ENCODE measurements around the gene PARP16.
"Not testable (repeated sequence)": the region's sequence is repeated elsewhere in the genome, so short reads cannot be mapped to it uniquely, and the experiment has no call there.

The PARP16 gene

GRCh38 chr15:65246939-65247338 lies 39.7 kb downstream of the PARP16 start:
- DNase-seq (ENCODE audit: extremely low read depth, low read depth) = no peak
- TF ChIP-seq, protein P1, sequence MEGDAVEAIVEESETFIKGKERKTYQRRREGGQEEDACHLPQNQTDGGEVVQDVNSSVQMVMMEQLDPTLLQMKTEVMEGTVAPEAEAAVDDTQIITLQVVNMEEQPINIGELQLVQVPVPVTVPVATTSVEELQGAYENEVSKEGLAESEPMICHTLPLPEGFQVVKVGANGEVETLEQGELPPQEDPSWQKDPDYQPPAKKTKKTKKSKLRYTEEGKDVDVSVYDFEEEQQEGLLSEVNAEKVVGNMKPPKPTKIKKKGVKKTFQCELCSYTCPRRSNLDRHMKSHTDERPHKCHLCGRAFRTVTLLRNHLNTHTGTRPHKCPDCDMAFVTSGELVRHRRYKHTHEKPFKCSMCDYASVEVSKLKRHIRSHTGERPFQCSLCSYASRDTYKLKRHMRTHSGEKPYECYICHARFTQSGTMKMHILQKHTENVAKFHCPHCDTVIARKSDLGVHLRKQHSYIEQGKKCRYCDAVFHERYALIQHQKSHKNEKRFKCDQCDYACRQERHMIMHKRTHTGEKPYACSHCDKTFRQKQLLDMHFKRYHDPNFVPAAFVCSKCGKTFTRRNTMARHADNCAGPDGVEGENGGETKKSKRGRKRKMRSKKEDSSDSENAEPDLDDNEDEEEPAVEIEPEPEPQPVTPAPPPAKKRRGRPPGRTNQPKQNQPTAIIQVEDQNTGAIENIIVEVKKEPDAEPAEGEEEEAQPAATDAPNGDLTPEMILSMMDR (IDR thresholded peaks at IDR 0.05; ENCODE audit: low read depth, low read length) = no peak

GRCh38 chr15:65246026-65246714 lies 40.5 kb downstream of the PARP16 start:
- DNase-seq (ENCODE audit: extremely low read depth, low read depth) = no peak
- TF ChIP-seq, protein P1 (IDR thresholded peaks at IDR 0.05; ENCODE audit: low read depth, low read length) = no peak

- no peak for DNase-seq (ENCODE audit: extremely low read depth, low read depth)
- TF ChIP-seq, protein P1 (IDR thresholded peaks at IDR 0.05; ENCODE audit: low read depth, low read length) = no peak
These were observed 41.4 kb downstream of the PARP16 start for GRCh38 chr15:65245096-65245856.

DNA sequence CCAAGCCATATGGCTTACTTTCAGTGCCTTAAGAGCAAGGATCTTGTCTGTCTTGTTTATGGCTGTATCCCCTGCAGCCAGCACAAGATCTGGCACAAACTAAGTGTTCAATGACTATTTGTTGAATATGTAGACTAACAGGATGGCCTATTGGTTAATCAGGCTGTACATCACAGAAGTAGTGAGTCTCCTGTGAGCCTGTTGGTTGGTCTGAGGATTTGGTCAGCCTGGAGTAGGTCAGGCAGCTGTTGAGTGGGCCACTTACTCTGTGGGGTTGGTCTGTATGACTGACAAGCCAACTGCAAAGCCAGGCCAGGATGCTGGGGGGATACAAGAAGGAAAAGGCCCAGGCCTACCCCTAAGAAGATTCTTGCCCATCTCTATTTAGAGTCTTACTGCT lies 42.0 kb downstream of the PARP16 start:
- no peak for DNase-seq (ENCODE audit: extremely low read depth, low read depth)
- TF ChIP-seq, protein P1 (IDR thresholded peaks at IDR 0.05; ENCODE audit: low read depth, low read length) = no peak

GRCh38 chr15:65236443-65236842 lies 50.2 kb downstream of the PARP16 start:
- not testable (repeated sequence) for DNase-seq (ENCODE audit: extremely low read depth, low read depth)

GRCh38 chr15:65233696-65234095 lies 53.0 kb downstream of the PARP16 start:
- TF ChIP-seq, protein P1 (IDR thresholded peaks at IDR 0.05; ENCODE audit: low read depth, low read length) = no peak
- DNase-seq (ENCODE audit: extremely low read depth, low read depth) = no peak

DNA sequence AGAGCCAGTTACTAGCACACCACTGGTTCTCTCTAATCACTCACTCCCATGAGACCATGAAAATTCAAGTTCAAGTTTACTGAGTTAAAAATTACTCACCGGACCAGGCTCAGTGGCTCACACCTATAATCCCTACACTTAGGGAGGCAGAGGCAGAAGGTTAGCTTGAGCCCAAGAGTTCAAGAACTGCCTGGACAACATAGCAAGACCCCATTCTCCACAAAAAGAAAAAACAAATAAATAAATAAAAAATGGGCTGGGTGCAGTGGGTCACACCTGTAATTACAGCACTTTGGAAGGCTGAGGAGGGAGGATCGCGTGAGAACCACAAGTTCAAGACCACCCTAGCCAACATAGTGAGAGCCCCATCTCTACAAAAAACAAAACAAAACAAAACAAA lies 54.2 kb downstream of the PARP16 start:
- TF ChIP-seq, protein P1 (IDR thresholded peaks at IDR 0.05; ENCODE audit: low read depth, low read length) = no peak
- no peak for DNase-seq (ENCODE audit: extremely low read depth, low read depth)
